Stimulated activated naive CD4-positive, alpha-beta T cell (primary cell): ENCODE measurements around the gene VPS37B.

Experiments used
- DNase-seq, 6 experiments: peaks; one replicate each; lab custom pipeline; 2025; lab: John Stamatoyannopoulos, UW

VPS37B gene

DNA sequence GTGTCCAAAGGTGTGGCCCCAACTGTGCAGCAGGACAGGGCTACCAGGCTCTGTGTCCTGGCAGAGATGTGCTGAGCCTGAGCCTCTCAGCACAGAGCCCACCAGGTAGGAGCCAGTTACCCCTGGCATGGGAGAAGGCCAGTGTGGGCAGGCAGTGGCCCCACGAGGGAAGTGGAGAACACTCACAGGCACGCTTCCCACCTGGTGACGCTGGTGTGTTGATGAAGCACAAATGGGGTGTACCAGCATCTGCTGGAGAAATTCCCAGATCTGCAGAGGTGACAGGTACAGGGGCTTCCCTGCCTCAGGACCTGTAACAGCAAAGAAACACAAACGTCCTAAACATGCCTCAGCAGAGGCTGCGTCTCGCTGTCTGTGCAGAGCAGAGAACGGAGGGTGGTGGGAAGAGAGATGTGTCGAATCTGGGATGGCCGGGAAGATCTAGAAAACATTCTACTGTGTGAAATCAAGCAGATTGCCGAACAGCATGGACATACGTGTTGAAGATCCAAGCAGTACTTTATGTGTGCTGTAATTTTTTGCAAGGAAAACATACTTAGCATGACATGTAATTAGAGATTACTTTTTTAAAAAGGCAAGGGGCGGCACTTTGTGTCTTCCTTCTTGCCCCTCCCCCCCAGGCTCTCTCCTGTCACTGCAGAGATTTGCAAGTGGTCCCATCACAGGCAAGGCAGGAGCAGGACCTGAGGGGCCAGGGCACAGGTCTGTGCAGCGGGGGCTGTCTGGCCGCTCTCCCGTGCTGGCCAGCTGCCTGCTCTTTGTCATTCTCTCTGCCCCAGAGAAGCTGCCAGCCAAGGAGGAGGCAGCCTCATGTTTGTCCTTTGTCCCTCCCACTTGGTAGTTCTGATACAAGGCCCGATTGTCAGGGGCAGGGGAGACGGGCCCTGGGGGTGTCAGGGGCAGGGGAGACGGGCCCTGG, 43.3 kb downstream of the VPS37B start:
- no peak for DNase-seq

- DNase-seq = no peak
Measured at GRCh38 chr12:122851820-122852219, 44.1 kb downstream of the VPS37B start.

GRCh38 chr12:122850695-122851350, 45.1 kb downstream of the VPS37B start:
- no peak for DNase-seq

- no peak for DNase-seq
Measured at GRCh38 chr12:122850048-122850445, 45.9 kb downstream of the VPS37B start.

- no peak for DNase-seq
Measured at GRCh38 chr12:122849352-122850047, 46.4 kb downstream of the VPS37B start.

DNA sequence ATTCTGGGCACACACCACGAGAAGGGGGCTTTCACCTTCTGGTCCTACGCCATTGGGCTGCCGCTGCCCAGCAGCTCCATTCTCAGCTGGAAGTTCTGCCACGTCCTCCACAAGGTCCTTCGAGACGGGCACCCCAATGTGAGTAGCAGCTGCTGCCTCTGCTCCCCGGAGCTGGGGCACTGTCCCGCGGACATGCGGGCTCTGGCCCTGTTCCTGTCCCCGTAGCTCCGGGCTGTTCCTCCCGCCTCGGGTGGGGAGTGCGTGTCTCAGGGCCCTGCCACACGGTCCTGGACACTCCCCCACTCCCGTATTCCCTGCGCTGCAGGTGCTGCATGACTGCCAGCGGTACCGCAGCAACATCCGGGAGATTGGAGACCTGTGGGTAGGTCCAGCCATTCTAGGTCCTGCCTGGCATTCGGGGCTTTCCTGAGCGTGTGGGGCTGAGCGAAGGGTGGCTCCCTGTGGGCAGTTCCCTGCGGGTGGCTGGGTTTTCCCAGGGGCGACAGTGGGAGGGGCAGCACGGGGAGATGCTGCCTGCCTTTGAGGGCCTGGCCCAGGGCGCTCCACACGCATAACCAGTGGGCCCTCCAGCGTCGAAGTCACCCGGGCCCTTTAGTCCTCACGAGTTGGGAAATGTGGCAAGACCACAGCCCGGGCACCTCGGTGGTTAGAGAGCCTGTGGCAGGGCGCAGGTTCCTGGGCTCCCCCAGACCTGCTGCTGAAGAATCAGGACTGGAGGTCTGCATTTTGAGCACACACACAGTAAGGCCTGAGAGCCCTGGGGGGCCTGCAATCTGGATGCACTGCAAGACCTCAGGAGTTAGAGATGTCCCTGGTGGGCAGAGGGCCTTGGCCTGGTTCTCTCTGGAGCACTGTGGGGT, 47.2 kb downstream of the VPS37B start:
- no peak for DNase-seq

DNA sequence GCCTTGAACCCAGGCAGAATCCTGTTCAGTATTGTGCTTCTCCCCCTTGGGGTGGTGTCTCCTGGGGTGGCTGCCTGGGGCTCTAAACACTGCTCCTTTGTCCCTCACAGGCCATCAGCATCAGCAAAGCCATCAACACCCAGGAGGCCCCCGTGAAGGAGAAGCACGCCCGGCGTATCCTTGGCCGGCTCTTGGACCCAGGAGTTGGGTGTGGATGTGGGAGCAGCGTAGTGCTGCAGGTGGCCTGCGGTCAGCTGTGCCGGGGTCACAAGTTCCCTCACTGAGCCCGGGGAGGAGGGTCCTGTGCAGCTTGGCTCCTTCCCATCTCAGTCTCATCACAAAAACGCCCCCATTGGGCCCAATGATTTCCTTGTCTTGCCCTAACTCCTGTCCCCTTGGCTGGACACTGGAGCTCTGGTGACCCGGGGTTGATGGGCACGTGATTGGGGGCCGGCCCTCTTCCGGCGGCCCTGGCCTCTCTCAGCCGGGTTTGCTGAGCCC, 48.0 kb downstream of the VPS37B start:
- no peak for DNase-seq

DNA sequence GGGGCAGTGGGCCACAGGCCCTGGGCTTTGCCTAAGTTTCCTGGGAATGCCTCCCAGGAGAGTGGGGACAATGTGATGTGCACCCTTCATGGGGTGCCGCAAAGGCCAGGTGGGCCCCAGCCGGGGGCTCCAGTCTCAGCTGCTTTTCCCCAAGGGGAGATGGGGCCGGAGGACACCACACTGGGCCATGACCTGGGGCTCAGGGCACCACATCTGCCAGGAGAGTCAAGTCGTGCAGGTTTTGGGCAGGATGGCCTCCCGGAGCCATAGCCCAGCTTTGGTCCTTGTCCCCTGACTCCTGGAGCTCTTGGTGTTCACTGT, 48.4 kb downstream of the VPS37B start:
- DNase-seq = no peak

DNA sequence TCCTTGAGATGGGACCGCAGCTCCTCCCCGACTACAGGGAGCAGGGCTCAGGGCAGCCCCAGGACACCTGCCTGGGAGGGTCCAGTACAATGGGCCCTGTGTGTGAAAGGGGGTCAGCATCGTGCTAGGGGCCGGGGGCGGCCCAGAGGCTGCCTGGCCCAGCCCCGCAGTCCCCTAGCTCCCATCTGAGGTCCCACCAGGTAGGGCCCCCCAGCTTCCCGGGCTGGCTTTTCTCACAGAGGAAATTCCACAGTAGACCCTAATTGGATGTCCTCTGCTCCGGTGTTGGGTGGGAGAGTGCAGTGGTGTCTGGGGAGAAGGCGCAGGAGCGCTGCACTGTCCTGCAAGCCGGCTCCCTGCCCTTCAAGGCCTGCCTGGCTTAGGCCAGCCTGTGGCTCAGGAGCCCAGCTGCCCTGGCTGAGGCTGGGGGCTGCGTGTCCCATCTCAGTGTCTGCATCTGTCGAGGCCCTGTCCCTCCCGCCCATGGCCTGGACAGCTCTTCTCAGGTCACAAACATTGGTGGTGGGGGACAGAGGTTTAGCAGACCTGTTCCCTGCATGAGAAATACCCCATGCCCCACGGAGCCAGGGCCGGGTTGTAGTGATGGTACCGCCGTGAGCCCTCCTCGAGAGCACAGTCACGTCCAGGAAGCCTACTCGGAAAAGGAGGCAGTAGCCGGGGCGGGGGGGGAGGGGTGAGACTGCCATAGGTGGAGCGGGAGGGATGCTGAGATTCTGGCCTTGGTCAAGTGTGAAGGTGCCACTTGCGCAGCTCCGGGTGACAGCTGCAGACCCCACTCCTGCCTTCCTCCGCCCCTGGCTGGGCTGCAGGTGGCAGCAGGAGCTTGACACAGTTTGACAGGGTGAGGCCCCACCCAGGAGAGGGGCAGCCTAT, 49.1 kb downstream of the VPS37B start:
- DNase-seq = no peak

DNA sequence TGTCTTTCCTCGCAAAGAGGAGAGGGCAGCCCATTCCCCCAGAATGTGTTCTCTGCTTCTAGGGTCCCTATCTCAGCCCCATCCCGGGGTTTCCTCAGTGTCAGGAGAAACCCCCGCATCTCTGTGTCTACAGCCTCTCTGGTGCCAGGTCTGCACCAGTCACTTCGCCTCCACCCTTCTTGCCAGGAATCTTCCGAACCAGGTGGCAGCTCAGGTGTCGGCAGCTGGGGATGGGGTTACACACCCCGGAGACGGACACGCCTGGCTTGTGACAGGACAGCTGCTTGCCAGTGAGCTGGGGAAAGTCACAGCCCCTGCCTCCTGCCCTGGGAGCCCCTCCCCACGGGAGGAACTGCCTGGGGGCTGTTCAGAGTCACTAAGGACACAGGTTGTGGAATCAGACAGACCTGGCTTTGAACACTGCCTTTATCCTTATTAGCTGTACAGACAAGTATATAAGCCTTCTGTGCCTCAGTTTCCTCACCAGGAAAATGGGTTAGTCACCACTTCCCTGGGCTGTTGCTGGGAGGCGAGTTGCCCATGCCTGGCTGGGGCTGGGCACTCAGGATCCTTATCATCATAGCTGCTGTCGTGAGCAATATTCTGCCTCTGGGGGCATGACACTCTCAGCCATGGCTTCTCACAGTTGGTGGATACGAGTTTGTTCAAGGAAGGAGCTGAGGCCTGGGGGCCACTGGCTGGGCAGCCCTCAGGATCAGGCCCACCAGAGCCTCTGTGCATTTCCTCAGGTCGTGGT, 49.9 kb downstream of the VPS37B start:
- DNase-seq = no peak

DNA sequence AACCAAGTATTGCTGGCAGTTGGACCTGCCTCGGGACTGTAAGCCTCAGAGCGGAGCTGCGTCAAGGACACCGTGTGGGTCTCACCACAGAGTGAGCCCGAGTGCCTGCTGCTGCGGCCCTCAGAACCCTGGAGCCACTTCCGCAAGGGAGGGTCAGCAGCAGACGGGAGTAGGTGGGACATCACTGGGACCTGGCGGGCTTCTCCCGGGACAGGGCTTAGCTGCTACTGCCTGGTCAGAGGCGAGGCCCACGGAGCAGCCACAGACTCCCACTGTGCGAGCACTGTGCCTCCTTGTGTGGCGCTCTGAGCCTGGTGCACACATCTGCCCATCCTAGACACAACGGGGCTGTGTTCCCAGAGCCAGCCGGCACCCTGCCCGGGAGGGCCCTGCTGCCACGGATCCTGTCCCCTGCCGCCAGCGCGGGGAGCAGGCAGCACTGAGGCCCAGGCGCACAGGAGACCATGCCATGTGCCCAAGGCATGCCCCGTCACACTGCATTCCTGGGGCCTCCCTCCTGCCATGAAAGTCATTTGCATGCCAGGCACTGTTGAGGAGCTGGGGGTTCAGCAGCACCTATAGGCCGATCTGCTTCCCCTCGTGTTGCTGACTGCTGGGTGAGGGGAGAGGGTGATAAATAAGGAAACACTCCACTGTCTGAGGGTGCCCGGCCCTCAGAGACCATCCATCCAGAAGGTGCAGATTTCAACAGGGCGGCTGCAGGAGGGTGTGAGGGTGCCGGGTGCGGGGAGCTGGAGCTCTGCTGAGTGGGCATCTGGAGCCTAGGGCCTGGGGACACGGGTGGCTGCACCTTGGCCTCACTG, 50.7 kb downstream of the VPS37B start:
- DNase-seq = no peak

- no peak for DNase-seq
Measured at GRCh38 chr12:122844366-122844971, 51.5 kb downstream of the VPS37B start.

DNA sequence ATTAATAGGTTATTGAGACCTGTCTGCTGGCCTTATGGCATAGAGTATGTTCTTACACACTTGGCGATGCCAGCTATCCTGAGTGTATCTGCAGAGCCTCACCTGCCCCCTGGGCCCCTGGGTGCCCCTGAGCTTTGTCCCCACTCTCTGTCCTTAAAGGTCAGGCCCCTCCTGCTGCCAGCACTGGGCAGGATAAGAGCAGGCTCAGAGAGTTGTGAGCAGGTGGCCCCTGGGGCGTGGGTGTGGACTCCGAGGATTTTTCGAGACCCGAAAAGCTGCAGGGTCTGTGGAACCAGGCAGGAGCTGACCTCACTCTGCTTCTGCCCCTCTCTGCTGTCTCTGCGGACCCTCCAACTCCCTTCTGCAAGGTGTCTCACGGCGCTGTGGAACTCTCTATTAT, 52.5 kb downstream of the VPS37B start:
- no peak for DNase-seq

GRCh38 chr12:122842505-122843405, 53.2 kb downstream of the VPS37B start:
- DNase-seq = no peak

DNA sequence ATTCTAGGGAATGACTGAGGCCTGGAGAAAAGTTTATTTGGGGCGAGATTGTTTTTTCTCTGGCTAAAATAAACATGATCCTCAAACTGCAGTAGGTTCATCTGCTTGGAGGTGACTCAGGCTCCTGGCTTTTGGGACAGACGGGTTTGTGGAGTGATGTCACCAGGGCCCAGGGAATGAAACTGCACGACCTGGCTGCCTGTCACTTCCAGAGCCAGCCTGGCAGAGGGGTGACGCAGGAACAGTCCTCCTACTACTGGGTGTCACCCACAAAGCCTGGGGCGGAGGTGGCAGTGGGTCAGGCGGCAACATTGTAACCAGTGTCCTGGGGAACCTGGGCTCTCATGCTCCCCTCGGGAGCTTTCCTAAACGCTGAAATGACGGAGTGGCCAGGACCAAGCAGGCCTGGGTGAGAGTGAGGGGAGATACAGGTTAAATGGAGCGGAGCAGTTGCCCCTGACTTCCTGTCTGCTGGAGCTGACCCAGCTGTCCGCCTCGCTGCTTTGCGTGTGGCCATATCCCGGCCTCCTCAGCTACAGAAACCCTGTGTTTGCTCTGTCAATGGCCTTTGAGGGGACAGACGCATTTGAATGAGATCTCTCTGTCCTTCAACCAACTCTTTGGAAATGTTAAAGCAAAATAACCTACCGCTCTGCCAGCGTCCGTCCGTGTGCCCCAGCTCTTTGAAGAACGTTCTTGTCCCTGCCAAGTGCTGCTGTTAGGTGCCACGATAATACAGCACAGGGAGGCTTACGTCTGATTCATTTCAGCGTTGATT, 54.2 kb downstream of the VPS37B start:
- no peak for DNase-seq

- no peak for DNase-seq
Measured at GRCh38 chr12:122840580-122841513, 55.1 kb downstream of the VPS37B start.
